ENCODE data around the gene ACY1. TPM values are rescaled to one million over a fixed set of nuclear protein-coding genes. Genes with fewer than 3 reads are reported as not detected.
"Not testable (repeated sequence)": the region's sequence is repeated elsewhere in the genome, so short reads cannot be mapped to it uniquely, and the experiment has no call there.

ACY1 gene
- total RNA-seq, 2 experiments from 2014 or later, result 4.9 TPM

- ATAC-seq (ENCODE audit: poor library complexity) (no peak), DNase-seq (no peak)
- POLR2A ChIA-PET, result no interaction called here
- Mint-ChIP-seq H3K27me3 (no peaks in the 10 kb centered on the region), H3K9me3 (no peaks in the 10 kb centered on the region), H3K27ac (no peak overlapping the region), H3K4me1 (ENCODE audit: low read depth) (peaks cover 22% of the 10 kb centered on the region), H3K4me3 (no peak overlapping the region), H3K36me3 (ENCODE audit: low read depth) (peaks cover 11% of the 10 kb centered on the region)
- Histone ChIP-seq H3K36me3 (ENCODE audit: insufficient read depth, low read length) (peaks cover 10% of the 10 kb centered on the region), H3K9me3 (ENCODE audit: control insufficient read depth in 1 of 2, insufficient read depth in 1 of 2, low read length in 2 of 2) (no peaks in the 10 kb centered on the region), H3K27me3 (ENCODE audit: control insufficient read depth in 1 of 2, insufficient read depth in 2 of 2, low read length in 2 of 2) (no peaks in the 10 kb centered on the region), H3K4me1 (ENCODE audit: insufficient read depth, low read length) (peaks cover 29% of the 10 kb centered on the region), H3K4me3 (ENCODE audit: low read length) (no peak overlapping the region), H3K27ac (ENCODE audit: low read depth in 1 of 2, low read length in 2 of 2) (no peak overlapping the region)
- intact Hi-C loops (cut with DNase I, micrococcal nuclease), result no loop called here
- CTCF ChIA-PET, result interaction anchor here (2.1 kb wide), 1 partner anchor 13 kb away, joined by 11 read pairs; the partner anchor contains the start of genes ABHD14A and ABHD14B
- no peak for TF ChIP-seq CTCF (IDR thresholded peaks at IDR 0.05)
Measured at GRCh38 chr3:51987568-51987967, 4.2 kb downstream of the ACY1 start.

- ATAC-seq (ENCODE audit: poor library complexity) (no peak), DNase-seq (no peak)
- TF ChIP-seq CTCF (IDR thresholded peaks at IDR 0.05), result no peak
- no peak overlapping the region for H3K4me3 ChIP-seq (ENCODE audit: low read length)
- H3K4me1 ChIP-seq (ENCODE audit: insufficient read depth, low read length), result peaks cover 25% of the 10 kb centered on the region
- Mint-ChIP-seq H3K4me1 (ENCODE audit: low read depth) (peaks cover 17% of the 10 kb centered on the region), H3K4me3 (no peak overlapping the region), H3K9me3 (no peaks in the 10 kb centered on the region), H3K36me3 (ENCODE audit: low read depth) (peaks cover 18% of the 10 kb centered on the region), H3K27ac (no peak overlapping the region), H3K27me3 (no peaks in the 10 kb centered on the region)
- intact Hi-C loops (cut with DNase I, micrococcal nuclease), result no loop called here
- ChIA-PET POLR2A (no interaction called here), CTCF (no interaction called here)
- H3K9me3 ChIP-seq (ENCODE audit: control insufficient read depth in 1 of 2, insufficient read depth in 1 of 2, low read length in 2 of 2), result no peaks in the 10 kb centered on the region
- no peaks in the 10 kb centered on the region for H3K27me3 ChIP-seq (ENCODE audit: control insufficient read depth in 1 of 2, insufficient read depth in 2 of 2, low read length in 2 of 2)
- H3K27ac ChIP-seq (ENCODE audit: low read depth in 1 of 2, low read length in 2 of 2), result no peak overlapping the region
- peaks cover 18% of the 10 kb centered on the region for H3K36me3 ChIP-seq (ENCODE audit: insufficient read depth, low read length)
Measured at GRCh38 chr3:51988286-51989146, 5.2 kb downstream of the ACY1 start.

- H3K9me3 Mint-ChIP-seq; H3K27me3 ChIP-seq (ENCODE audit: control insufficient read depth in 1 of 2, insufficient read depth in 2 of 2, low read length in 2 of 2); DNase-seq; H3K27ac ChIP-seq (ENCODE audit: low read depth in 1 of 2, low read length in 2 of 2); CTCF ChIA-PET; ATAC-seq (ENCODE audit: poor library complexity); H3K9me3 ChIP-seq (ENCODE audit: control insufficient read depth in 1 of 2, insufficient read depth in 1 of 2, low read length in 2 of 2); H3K27me3 Mint-ChIP-seq; H3K4me3 ChIP-seq (ENCODE audit: low read length); H3K27ac Mint-ChIP-seq; H3K4me3 Mint-ChIP-seq: not testable (repeated sequence)
- Histone ChIP-seq H3K36me3 (ENCODE audit: insufficient read depth, low read length) (peaks cover 34% of the 10 kb centered on the region), H3K4me1 (ENCODE audit: insufficient read depth, low read length) (peaks cover 34% of the 10 kb centered on the region)
- intact Hi-C loops (cut with DNase I, micrococcal nuclease), result loop anchor here in 1 of 2 experiments (10.0 kb wide), 1 partner anchor 714 kb away; the partner anchor contains the start of genes GLT8D1 and SPCS1
- H3K36me3 Mint-ChIP-seq (ENCODE audit: low read depth), result peaks cover 37% of the 10 kb centered on the region
- peaks cover 26% of the 10 kb centered on the region for H3K4me1 Mint-ChIP-seq (ENCODE audit: low read depth)
- POLR2A ChIA-PET, result interaction anchor here (0.6 to 2.9 kb wide), 2 partner anchors 8 to 549 kb away, joined by 3 to 13 read pairs; partner anchors contain the start of gene ACY1
Measured at GRCh38 chr3:51990501-51990971, 7.2 kb downstream of the ACY1 start.
